Aorta (tissue), 5 donors: ENCODE measurements around the gene HOOK2. TPM values are rescaled to one million over a fixed set of nuclear protein-coding genes. Genes with fewer than 3 reads are reported as not detected.

Experiments
- ATAC-seq: fragments of 200-7000 bp; cut with Tn5 transposase; one replicate; pipeline ENCODE4 v1.9.1; 2022; ENCODE audit warnings: moderate library complexity; ENCODE audit not compliant: low FRiP score
- DNase-seq, 2 donors: peaks; one replicate each; pipeline ENCODE4 v3.0.0-alpha.2; 2020
- H3K27ac ChIP-seq, 2 donors: one replicate each; pipeline ENCODE4 v1.5.1; 2013; ENCODE audit warnings: low read length in 2 of 2, mild to moderate bottlenecking in 2 of 2, moderate library complexity in 2 of 2, control low read depth in 1 of 2, inconsistent platforms in 1 of 2, low read depth in 1 of 2
- H3K27me3 ChIP-seq, 2 donors: one replicate each; pipeline ENCODE4 v1.6.1; 2013; ENCODE audit warnings: control low read depth in 1 of 2, low read length in 1 of 2, mild to moderate bottlenecking in 1 of 2, moderate library complexity in 1 of 2; ENCODE audit not compliant: insufficient read depth in 2 of 2, control insufficient read depth in 1 of 2
- H3K36me3 ChIP-seq, 2 donors: one replicate each; pipeline ENCODE4 v1.6.1; 2013; ENCODE audit warnings: control low read depth in 1 of 2, low read length in 1 of 2, mild to moderate bottlenecking in 1 of 2; ENCODE audit not compliant: insufficient read depth in 2 of 2, control insufficient read depth in 1 of 2
- H3K4me1 ChIP-seq, 2 donors: one replicate each; pipeline ENCODE4 v1.6.1; 2013; ENCODE audit warnings: low read length in 2 of 2, control low read depth in 1 of 2, mild to moderate bottlenecking in 1 of 2, moderate library complexity in 1 of 2; ENCODE audit not compliant: insufficient read depth in 2 of 2, control insufficient read depth in 1 of 2
- H3K4me3 ChIP-seq, 2 donors: one replicate each; pipeline ENCODE4 v1.5.1; 2013; ENCODE audit warnings: low read length in 2 of 2, control low read depth in 1 of 2, mild to moderate bottlenecking in 1 of 2
- H3K9me3 ChIP-seq: one replicate; pipeline ENCODE4 v1.6.1; 2013; ENCODE audit warnings: mild to moderate bottlenecking, low read length; ENCODE audit not compliant: control insufficient read depth
- WGBS, 2 donors: extraction: QIAGEN DNeasy Blood & Tissue Kit; methylation state at CpG; one replicate each; pipeline ENCODE4 v1.1.7; 2013; 5-methylcytosine and 5-hydroxymethylcytosine counted together
- intact Hi-C, 2 donors: fragments of 100-400 bp; cut with DNase I; formaldehyde crosslinking; loops; one replicate each; pipeline versions ENCODE4 v1.14.2 to v1.15.0; 2022
- polyA plus RNA-seq, 2 donors: library from polyadenylated mRNA; stranded (reverse); fragments of 200-250 nt; gene quantifications; one replicate each; pipeline ENCODE4 v1.2.3, GENCODE V29; 2013
- total RNA-seq, 2 donors: library from RNA; stranded (reverse); fragmentation: NEBNext Ultra II Directional; extraction: Animal tissue kit (Norgen Biotek cat#: 25700); gene quantifications; one replicate each; pipeline ENCODE4 v1.2.1, GENCODE V29; 2021
- donor health status: healthy with polysubstance abuse.
- donor health status: Bipolar disorder and iron deficiency.
- donor health status: DM: no; HTN: no; CAD: no.
- donor health status: DM: no; HTN: no; CAD: no.
- donor health status: DM: yes; HTN: yes; CAD: no.

HOOK2 gene
- total and polyA plus RNA-seq, 4 donors, result 14.4 to 92.5 (median 37.0) TPM

GRCh38 chr19:12782174-12782423 is 6.7 kb upstream of the HOOK2 start:
- no peaks in the 10 kb centered on the region for H3K27me3 ChIP-seq
- intact Hi-C loops, result no loop called here
- peak overlapping the region in 1 of 2 donors; percentile 78 for H3K27ac ChIP-seq
- H3K9me3 ChIP-seq, result no peaks in the 10 kb centered on the region
- 1% methylated on average over 12 of the region's 12 CpGs for WGBS, 2 donors
- no peaks in the 10 kb centered on the region for H3K4me1 ChIP-seq
- ATAC-seq (no peak), DNase-seq (no peak)
- peak overlapping the region in 1 of 2 donors; percentile 1 for H3K4me3 ChIP-seq
- no peaks in the 10 kb centered on the region for H3K36me3 ChIP-seq

- H3K36me3 ChIP-seq, result no peaks in the 10 kb centered on the region
- H3K4me1 ChIP-seq, result no peaks in the 10 kb centered on the region
- H3K27me3 ChIP-seq, result no peaks in the 10 kb centered on the region
- no peak overlapping the region for H3K4me3 ChIP-seq
- 58 to 60% methylated on average over 15 of the region's 15 CpGs for WGBS, 2 donors
- H3K27ac ChIP-seq, result peak overlapping the region; percentile 83 to 84
- H3K9me3 ChIP-seq, result no peaks in the 10 kb centered on the region
- ATAC-seq (no peak), DNase-seq (peak; percentile 87 to 89)
- intact Hi-C loops, result no loop called here
Observed at GRCh38 chr19:12779162-12779993, 4.0 kb upstream of the HOOK2 start.

- no peak for DNase-seq
- WGBS, 2 donors, result 41% methylated on average over 6 of the region's 6 CpGs
Observed at GRCh38 chr19:12778905-12779161, 3.5 kb upstream of the HOOK2 start.

GRCh38 chr19:12778017-12778904 is 2.9 kb upstream of the HOOK2 start:
- Histone ChIP-seq H3K4me1 (no peaks in the 10 kb centered on the region), H3K36me3 (no peaks in the 10 kb centered on the region), H3K4me3 (peak overlapping the region; percentile 19 to 55), H3K9me3 (no peaks in the 10 kb centered on the region), H3K27me3 (no peaks in the 10 kb centered on the region), H3K27ac (peak overlapping the region; percentile 83 to 84)
- intact Hi-C loops, result loop anchor here in 1 of 2 donors (1.0 kb wide), 1 partner anchor 17 kb away; no protein-coding TSS in a partner anchor
- WGBS, 2 donors, result 1% methylated on average over 40 to 44 of the region's 44 CpGs
- DNase-seq, result peak; percentile 84 to 90
- peak; percentile 48 for ATAC-seq

More at GRCh38 chr19:12778905-12779161, 3.5 kb upstream of the HOOK2 start:
- ATAC-seq, result no peak
- Histone ChIP-seq H3K4me3 (no peak overlapping the region), H3K36me3 (no peaks in the 10 kb centered on the region), H3K4me1 (no peaks in the 10 kb centered on the region), H3K27ac (peak overlapping the region; percentile 83 to 84), H3K27me3 (no peaks in the 10 kb centered on the region), H3K9me3 (no peaks in the 10 kb centered on the region)
- intact Hi-C loops, result loop anchor here in 1 of 2 donors (1.0 kb wide), 1 partner anchor 16 kb away; no protein-coding TSS in a partner anchor

- Histone ChIP-seq H3K27me3 (no peaks in the 10 kb centered on the region), H3K4me1 (no peaks in the 10 kb centered on the region), H3K4me3 (peak overlapping the region; percentile 19 to 55), H3K9me3 (no peaks in the 10 kb centered on the region), H3K36me3 (no peaks in the 10 kb centered on the region), H3K27ac (peak overlapping the region; percentile 83 to 84)
- DNase-seq (peak; percentile 89 to 95), ATAC-seq (peak; percentile 85)
- intact Hi-C loops, result loop anchor here (1.0 kb wide), 2 partner anchors 17 to 18 kb away; no protein-coding TSS in a partner anchor
- WGBS, 2 donors, result 5 to 6% methylated on average over 43 of the region's 43 CpGs
Observed at GRCh38 chr19:12777217-12778016, 2.1 kb upstream of the HOOK2 start.

- Histone ChIP-seq H3K9me3 (no peaks in the 10 kb centered on the region), H3K36me3 (no peaks in the 10 kb centered on the region), H3K27ac (peak overlapping the region in 1 of 2 donors; percentile 20), H3K4me1 (no peaks in the 10 kb centered on the region), H3K27me3 (no peaks in the 10 kb centered on the region), H3K4me3 (no peak overlapping the region)
- 27 to 28% methylated on average over 2 of the region's 2 CpGs for WGBS, 2 donors
- intact Hi-C loops, result loop anchor here (1.0 to 5.0 kb wide), 3 partner anchors 23 to 74 kb away; partner anchors contain the start of gene RNASEH2A (in 1 of the 2)
- no peak for DNase-seq
- no peak for ATAC-seq
Observed at GRCh38 chr19:12773571-12773970, 1.8 kb downstream of the HOOK2 start.

- WGBS, 2 donors, result 5 to 8% methylated on average over 4 of the region's 4 CpGs
- no peak for ATAC-seq
- peak in 1 of 2 donors; percentile 78 for DNase-seq
- Histone ChIP-seq H3K27ac (no peak overlapping the region), H3K27me3 (no peaks in the 10 kb centered on the region), H3K36me3 (no peaks in the 10 kb centered on the region), H3K4me3 (no peak overlapping the region), H3K9me3 (no peaks in the 10 kb centered on the region), H3K4me1 (no peaks in the 10 kb centered on the region)
- intact Hi-C loops, result loop anchor here (5.0 kb wide), 2 partner anchors 35 to 75 kb away; partner anchors contain the start of gene RNASEH2A (in 1 of the 2)
Observed at GRCh38 chr19:12772323-12772722, 3.0 kb downstream of the HOOK2 start.

GRCh38 chr19:12770922-12771321 is 4.4 kb downstream of the HOOK2 start:
- Histone ChIP-seq H3K27me3 (no peaks in the 10 kb centered on the region), H3K36me3 (no peaks in the 10 kb centered on the region), H3K9me3 (no peaks in the 10 kb centered on the region), H3K4me1 (no peaks in the 10 kb centered on the region), H3K4me3 (no peak overlapping the region), H3K27ac (no peak overlapping the region)
- intact Hi-C loops, result loop anchor here (5.0 kb wide), 2 partner anchors 36 to 76 kb away; partner anchors contain the start of gene RNASEH2A (in 1 of the 2)
- 94 to 95% methylated on average over 13 of the region's 13 CpGs for WGBS, 2 donors
- ATAC-seq (no peak), DNase-seq (no peak)
